GM10266 (cell line): ENCODE data around the gene PLK2.

Source experiments
- DNase-seq: peaks from one replicate; pipeline ENCODE4 v3.0.0; 2012; ENCODE audit errors: extremely low spot score
- TF ChIP-seq, protein P1 (sequence below): IDR thresholded peaks from 2 replicates; pipeline ENCODE4 v1.5.1; 2012; ENCODE audit warnings: mild to moderate bottlenecking, low read depth; ENCODE audit not compliant: control insufficient read depth, insufficient read depth; ENCODE audit errors: missing control alignments

Gene PLK2

DNA sequence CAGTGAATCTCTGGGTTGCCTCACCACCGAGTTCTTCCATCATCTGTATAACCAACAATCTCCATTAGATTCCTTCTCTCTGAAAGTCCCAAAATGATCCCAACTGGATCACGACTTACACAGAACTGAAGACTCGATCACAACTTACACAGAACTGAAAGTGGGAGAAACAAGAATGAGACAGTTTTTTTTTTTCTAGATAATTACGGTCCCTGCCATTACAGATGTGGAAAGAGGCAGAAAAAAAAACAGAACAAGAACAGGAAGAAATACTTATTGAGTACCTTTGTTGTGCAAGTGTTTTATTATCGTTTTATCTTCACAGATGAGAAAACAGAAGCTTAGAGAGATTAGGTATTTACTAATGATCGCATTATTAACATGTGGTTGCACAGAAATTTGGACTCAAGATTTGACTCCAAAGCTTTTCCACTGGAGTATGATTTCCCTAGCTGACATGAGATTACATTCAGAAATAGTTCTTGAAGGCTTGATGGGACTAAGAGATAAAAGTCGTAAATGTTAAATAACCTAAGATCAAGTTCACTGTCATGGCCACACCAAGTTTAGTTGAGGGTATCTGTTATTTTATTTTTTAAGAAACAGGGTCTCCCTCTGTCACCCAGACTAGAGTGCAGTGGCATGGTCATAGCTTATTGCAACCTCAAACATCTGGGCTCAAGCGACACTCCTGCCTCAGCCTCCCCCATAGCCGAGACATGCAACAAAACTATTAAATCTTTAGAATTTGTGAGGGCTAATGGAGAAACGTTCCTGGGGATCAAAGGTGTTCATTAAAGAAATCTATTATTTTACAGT lies 8.9 kb downstream of the PLK2 start:
- TF ChIP-seq, protein P1, sequence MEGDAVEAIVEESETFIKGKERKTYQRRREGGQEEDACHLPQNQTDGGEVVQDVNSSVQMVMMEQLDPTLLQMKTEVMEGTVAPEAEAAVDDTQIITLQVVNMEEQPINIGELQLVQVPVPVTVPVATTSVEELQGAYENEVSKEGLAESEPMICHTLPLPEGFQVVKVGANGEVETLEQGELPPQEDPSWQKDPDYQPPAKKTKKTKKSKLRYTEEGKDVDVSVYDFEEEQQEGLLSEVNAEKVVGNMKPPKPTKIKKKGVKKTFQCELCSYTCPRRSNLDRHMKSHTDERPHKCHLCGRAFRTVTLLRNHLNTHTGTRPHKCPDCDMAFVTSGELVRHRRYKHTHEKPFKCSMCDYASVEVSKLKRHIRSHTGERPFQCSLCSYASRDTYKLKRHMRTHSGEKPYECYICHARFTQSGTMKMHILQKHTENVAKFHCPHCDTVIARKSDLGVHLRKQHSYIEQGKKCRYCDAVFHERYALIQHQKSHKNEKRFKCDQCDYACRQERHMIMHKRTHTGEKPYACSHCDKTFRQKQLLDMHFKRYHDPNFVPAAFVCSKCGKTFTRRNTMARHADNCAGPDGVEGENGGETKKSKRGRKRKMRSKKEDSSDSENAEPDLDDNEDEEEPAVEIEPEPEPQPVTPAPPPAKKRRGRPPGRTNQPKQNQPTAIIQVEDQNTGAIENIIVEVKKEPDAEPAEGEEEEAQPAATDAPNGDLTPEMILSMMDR, result no peak
- no peak for DNase-seq

DNA sequence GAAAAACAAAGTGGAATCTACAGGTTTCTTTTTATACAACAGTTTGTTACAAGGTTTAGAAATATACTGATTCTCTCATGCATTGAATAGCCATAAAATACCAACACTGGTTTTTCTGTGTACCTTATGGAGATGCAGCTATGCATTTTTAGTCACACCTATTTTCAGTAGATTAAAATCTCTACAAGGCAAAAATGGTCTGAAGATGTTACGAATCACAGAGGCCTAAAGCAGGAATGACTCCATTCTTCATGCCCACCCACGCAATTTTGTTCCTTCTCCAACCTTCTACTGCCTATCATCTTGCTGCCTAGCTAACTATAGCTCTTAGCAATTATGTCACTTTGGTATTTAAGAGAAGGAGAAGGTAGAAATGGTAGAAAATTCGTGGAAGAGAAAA lies 9.9 kb downstream of the PLK2 start:
- TF ChIP-seq, protein P1, result no peak
- no peak for DNase-seq

DNA sequence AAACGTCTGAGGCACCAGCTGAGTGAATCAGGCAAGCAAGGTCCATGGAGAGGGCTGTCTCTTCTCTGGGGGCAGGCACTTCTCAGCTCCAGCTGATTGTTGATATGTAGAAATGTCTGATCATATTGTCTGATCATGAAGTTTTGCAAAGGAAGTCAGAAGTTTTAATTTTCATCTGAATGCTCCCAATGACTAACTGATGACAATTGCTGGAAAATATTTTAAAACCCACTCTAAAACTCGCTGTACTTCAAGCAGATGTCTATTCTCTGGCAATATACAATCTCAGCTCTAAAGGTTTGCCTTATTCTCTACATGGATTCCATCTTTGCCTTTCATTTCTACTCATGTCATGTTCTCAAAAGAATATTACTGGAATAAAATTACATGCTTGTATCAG lies 12.7 kb downstream of the PLK2 start:
- DNase-seq, result no peak
- TF ChIP-seq, protein P1, result no peak

DNA sequence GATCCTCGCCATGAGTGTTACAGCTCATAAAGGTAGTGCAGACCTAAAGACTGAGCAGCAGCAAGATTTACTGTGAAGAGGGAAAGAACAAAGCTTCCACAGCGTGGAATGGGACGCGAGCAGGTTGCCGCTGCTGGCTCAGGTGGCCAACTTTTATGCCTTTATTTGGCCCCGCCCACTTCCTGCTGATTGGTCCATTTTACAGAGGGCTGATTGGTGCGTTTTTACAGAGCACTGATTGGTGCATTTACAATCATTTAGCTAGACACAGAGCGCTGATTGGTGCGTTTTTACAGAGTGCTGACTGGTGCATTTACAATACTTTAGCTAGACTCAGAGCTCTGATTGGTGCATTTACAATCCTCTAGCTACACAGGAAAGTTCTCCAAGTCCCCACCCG lies 13.9 kb downstream of the PLK2 start:
- TF ChIP-seq, protein P1, result no peak
- DNase-seq, result no peak

DNA sequence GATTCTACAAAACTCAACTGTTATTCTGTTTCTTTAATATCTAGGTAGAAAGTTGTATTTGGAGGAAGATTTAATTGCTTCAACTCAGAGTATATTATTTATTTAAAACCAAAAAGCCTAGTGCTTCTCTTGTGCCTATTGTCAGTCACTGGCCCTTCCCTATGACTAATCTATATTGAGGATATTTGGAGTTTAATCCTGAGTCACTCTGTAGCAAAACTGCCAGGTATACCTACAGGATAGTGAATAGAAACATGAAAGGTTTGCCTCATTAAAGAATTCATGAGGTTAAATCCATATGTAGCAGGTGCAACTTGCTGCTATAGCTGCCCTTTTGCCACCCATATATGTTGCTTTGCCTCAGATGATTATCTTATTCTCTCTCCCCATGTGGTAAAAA lies 15.1 kb downstream of the PLK2 start:
- TF ChIP-seq, protein P1, result no peak
- no peak for DNase-seq

DNA sequence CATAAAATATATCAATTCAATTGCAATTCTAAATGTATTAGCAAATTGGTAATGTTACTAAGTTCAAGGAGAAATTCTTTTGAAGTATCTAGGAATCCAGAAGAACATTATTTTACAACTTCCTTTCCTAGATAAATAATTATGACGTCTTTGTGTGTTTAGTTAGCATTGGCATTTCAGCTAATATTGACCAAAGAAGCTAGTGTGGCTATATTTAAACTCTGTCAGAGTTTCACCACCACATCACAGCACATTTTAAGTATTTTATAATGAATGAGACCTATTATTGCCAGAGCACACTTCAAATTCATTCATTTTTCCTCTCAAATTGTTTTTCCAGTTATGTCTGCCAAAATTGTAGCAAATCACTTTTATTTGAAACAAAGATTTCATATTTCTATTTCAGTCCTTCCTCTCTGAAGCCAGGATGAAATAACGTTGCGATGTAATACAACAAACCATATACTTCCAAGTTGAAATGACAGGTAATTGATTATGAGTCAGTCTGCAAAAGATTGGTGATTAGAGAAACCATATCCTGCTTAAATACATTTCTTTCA lies 18.9 kb downstream of the PLK2 start:
- no peak for DNase-seq
- TF ChIP-seq, protein P1, result no peak

DNA sequence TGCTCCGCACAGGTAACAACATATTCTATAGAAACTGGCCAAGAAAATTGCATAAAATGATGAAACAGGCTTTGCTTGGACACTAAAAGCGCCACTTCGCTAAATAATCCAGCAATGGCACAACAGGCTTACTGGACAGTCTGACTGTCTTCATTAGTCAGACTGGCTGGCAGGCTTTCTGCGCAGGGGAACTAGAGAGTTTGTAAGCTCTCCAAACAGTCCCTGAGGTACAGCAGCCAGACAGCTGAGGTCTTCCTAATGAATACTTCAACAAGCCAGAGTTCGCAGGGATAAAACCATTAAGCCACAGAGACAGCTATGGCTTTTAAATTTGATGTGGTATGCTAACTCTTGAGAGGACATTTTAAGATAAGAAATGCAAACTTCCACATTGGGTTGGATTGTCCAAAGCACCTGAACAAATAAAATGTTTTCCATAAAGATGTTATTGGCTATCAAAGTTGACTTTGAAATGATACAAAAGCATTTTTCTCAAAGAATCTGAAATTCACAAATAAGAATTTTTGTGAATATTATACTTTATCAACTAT lies 20.7 kb downstream of the PLK2 start:
- TF ChIP-seq, protein P1, result no peak
- no peak for DNase-seq
